Fibroblast of gingiva (primary cell): Measurements from ENCODE around the gene ZC3H10.
"Not testable (repeated sequence)": the region's sequence is repeated elsewhere in the genome, so short reads cannot be mapped to it uniquely, and the experiment has no call there.

Source experiments
- DNase-seq: peaks from one replicate; pipeline ENCODE4 v3.0.0-alpha.2; 2011; ENCODE audit warnings: low read depth

ZC3H10 gene

GRCh38 chr12:56102683-56103065 is 15.4 kb upstream of the ZC3H10 start:
- no peak for DNase-seq

GRCh38 chr12:56103066-56103711 is 14.9 kb upstream of the ZC3H10 start:
- no peak for DNase-seq

- no peak for DNase-seq
Measured at GRCh38 chr12:56103823-56104108, 14.3 kb upstream of the ZC3H10 start.

GRCh38 chr12:56104109-56104814 is 13.8 kb upstream of the ZC3H10 start, which contains the start of gene PA2G4:
TSS of gene PA2G4 (plus strand) at chr12:56104559. CDS start at chr12:56104738, 179 bp downstream.
- peak; percentile 98 for DNase-seq

GRCh38 chr12:56104815-56105608 is 13.1 kb upstream of the ZC3H10 start:
- no peak for DNase-seq

- DNase-seq = no peak
Measured at GRCh38 chr12:56105609-56105902, 12.5 kb upstream of the ZC3H10 start.

DNA sequence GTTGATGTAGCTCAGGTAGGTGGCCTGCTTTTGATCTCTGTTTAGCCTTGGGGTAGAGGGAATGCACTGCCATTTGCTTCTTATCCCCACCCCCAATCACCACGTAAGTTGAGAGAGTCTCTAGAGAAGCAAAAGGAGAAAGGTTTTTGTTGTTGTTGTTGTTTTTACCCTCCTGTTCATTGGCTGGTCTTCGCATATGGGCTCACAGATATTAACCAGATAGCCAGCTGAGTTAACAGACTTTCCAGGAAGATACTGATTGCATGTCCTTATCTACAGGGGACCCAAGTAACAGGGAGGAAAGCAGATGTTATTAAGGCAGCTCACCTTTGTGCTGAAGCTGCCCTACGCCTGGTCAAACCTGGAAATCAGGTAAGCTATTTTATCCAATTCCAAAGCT is 10.8 kb upstream of the ZC3H10 start:
- DNase-seq = no peak

GRCh38 chr12:56110571-56110970 is 7.5 kb upstream of the ZC3H10 start:
- DNase-seq = no peak

- DNase-seq = no peak
Measured at GRCh38 chr12:56114084-56114483, 4.0 kb upstream of the ZC3H10 start.

DNA sequence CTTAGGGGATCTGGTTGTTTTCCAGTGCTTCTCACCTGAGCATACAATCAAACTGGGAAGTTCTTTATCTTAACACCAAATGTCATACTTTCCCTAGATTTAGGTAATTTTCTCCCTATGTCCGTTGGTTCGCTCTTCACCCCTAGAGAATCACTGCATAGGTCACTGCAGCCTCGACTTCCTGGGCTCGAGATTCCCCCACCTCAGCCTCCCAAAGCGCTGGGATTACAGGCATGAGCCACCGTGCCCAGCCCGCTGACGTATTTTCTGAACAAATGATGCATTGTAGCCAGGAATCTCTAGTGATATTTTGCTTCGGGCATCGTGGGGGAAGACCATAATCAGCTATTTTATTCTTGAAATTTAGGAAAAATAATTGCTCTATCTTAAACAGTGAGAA is 2.7 kb upstream of the ZC3H10 start:
- peak; percentile 33 for DNase-seq

DNA sequence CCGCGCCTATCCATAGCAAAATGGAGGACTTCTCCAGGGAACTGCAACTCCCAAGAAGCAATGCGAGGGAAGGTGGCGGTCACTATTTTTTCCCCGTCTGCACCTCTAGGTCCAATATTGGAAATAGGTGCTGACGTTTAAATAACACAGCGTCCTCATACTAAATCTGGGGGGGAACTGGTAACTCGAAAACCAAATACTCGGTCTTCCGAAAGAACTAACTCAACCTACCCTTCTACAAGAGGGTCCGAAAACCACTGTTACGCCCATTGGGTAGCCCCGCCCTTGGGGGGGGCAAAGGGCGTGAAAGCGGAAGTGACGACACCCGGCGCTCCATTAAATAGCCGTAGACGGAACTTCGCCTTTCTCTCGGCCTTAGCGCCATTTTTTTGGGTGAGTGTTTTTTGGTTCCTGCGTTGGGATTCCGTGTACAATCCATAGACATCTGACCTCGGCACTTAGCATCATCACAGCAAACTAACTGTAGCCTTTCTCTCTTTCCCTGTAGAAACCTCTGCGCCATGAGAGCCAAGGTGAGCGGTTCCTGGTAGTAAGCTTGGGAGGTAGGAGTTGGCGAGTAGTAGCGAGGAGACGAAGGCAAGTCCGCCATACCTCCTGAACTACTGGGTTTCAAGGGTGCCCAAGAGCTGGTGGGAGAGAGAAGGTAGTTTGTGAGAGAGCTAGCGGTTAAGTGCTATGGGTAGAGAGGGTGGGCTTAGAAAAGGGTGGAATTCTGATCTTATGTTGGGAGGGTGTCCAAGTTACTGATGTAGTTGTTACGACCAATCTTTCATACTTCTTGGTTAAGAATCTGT is 1.6 kb upstream of the ZC3H10 start, which contains the start of gene RPL41:
Gene RPL41 (plus strand): TSS at position 367 of the 815 bp plus-strand sequence.
- peak; percentile 89 for DNase-seq

DNA sequence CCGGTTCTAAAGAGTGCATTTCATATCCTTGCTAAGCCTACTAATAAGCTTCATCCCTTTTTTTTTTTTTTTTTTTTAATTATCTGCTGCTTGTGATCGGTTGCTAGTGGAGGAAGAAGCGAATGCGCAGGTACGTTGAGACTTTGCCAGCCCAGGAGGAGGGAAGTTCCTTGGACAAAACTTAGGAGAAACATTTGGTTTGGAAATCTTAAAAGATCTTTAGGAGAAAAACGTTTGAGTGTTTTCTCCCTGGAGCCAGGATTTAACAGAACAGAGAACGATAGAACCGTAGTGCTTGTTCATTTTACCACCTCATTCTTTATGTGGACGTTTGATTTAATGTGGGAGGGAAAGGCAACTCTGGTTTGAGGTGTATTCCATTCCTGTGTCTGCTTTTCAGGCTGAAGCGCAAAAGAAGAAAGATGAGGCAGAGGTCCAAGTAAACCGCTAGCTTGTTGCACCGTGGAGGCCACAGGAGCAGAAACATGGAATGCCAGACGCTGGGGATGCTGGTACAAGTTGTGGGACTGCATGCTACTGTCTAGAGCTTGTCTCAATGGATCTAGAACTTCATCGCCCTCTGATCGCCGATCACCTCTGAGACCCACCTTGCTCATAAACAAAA is 872 bp upstream of the ZC3H10 start:
- not testable (repeated sequence) for DNase-seq

DNA sequence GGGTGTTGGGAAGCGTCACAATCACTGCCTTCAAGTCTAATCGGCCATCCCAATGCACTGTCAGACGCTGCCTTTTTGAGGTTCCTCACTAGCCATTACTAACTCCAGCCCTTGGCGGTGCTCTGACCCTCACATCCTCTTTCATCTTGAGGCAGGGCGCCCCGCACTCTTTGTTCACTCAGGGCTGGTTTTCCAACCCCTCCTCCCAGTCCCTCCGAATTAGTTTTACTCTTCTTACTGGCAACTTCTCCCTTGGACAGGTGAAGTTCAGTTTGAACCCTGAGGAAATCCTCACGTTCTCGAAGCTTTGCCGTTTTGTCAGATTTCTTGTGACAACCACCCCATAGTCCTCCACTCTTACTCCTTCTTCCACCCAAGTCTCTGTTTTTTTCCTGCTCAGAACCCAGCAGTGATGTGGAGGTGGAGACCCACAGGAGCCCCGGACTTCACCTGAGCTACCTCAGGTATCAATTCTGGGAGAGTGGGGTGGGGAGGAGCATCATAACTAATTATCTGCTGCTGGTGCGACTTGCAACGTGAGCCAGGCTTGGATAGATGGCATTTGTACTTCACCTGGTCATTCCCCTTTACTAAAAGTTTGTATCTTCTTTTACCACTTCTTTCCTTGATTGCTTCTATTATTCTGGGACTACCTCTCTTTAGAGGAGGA is 757 bp downstream of the ZC3H10 start:
- no peak for DNase-seq

- peak; percentile 92 for DNase-seq
Measured at GRCh38 chr12:56119361-56119796, 1.3 kb downstream of the ZC3H10 start.

DNA sequence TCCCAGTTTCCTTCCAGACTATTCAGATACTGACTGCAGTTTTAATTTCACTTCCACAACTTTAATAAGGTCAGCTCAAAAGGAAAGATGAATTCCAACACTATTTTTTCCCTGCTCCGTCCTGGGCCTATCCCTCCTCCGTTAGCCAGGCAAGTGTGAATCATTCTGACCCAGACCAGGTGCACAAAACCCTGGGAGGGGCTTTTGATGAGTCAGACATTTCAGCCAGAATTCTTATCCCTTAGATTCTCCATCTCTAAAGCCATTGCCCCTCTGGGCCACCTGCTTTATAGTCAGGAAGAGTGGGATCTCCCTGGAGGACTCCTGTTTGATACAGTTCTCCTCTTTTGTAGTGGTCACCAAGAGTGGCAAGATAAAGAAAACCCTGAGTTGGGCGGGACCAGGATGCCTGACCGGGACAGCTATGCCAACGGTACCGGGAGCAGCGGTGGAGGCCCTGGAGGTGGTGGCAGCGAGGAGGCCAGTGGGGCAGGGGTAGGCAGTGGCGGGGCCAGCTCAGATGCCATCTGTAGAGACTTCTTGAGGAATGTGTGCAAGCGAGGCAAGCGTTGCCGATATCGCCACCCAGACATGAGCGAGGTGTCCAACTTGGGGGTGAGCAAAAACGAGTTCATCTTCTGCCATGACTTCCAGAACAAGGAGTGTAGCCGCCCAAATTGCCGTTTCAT is 2.2 kb downstream of the ZC3H10 start:
- no peak for DNase-seq

DNA sequence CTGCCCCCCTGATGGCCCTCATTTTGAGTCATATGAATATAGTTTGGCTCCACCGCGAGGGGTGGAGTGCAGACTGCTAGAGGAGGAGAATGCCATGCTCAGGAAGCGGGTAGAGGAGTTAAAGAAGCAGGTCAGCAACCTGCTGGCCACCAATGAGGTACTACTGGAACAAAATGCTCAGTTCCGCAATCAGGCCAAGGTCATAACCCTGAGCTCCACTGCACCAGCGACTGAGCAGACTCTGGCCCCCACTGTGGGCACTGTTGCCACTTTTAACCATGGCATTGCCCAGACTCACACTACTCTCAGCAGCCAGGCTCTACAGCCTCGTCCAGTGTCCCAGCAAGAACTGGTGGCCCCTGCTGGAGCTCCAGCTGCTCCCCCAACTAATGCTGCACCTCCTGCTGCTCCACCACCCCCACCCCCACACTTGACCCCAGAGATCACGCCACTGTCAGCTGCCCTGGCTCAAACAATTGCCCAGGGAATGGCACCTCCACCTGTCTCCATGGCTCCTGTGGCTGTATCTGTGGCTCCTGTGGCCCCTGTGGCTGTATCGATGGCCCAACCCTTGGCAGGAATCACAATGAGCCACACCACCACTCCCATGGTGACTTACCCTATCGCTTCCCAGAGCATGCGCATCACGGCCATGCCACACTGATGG is 3.3 kb downstream of the ZC3H10 start:
- DNase-seq = no peak

DNA sequence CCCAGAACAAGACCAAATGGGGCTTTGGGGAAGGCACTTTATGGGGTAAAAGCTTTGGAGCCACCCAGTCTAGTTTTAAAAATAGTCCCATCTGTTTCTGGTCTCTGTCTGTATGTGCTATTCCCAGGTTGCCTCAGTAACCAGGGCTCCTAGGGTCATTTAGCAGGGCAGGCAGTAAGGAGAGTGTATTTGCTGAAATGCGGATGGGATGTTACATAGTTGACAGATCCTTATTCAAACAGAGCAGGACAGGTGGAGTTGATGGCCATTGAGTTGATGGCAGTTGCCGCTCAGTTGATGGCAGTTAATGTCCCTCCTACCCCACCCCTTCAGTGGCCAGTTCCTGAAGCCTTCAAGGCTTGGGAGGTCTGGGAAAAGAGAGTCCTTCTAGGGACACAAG is 4.6 kb downstream of the ZC3H10 start:
- DNase-seq = peak; percentile 22

- no peak for DNase-seq
Measured at GRCh38 chr12:56124133-56124532, 6.1 kb downstream of the ZC3H10 start.

GRCh38 chr12:56126732-56127239 is 8.7 kb downstream of the ZC3H10 start:
- DNase-seq = no peak

- DNase-seq = no peak
Measured at GRCh38 chr12:56127485-56127887, 9.4 kb downstream of the ZC3H10 start.
